AG08396 (cell line): ENCODE measurements around the gene BAK1.

Source experiments
- DNase-seq: peaks from one replicate; pipeline ENCODE4 v3.0.0; 2012; ENCODE audit warnings: low spot score, mixed read lengths

Gene BAK1

DNA sequence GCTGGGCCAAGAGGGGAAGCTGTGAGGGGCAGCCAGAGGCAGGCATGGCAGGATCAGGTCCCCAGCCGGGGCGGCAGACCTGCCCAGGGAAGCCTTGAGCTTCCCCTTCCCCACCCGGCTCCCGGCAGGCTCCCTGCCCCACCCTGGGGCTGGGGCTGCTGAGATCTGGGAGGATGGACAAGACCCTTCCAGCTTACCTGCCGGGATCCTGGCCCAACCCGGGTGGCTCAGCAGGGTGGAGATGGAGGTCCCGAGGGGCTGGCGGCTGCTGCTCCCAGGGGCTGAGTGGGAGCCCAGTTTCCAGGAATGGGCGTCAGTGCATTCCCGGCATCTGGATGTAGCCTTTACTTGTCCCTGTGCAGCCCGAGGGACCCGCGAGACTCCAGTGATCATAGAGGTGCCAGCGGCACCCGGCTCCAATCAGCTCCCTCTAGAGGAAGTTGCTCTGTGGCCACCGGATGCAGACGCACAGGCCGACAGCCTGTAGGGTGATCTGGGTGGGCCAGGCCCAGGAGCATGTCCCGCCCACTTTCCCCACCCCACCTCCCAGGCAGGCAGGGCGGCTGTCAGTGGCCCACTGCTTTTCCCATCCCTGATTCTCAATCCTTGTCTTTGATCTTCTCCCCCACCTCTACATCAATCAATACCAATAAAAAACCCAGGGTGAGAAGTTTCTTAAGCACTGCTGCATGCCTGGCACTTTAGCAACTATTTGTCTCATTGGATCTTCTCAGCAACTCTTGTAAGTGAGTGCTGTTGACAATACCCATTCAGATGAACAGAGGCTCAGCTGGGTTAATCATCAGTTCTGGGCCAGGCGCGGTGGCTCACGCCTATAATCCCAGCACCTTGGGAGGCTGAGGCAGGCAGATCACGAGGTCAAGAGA lies at the start of gene BAK1:
BAK1 (minus strand) TSS at position 449 of the 887 bp plus-strand sequence. CDS start 2,672 bp downstream, outside the sequence.
- peak; percentile 96 for DNase-seq

DNA sequence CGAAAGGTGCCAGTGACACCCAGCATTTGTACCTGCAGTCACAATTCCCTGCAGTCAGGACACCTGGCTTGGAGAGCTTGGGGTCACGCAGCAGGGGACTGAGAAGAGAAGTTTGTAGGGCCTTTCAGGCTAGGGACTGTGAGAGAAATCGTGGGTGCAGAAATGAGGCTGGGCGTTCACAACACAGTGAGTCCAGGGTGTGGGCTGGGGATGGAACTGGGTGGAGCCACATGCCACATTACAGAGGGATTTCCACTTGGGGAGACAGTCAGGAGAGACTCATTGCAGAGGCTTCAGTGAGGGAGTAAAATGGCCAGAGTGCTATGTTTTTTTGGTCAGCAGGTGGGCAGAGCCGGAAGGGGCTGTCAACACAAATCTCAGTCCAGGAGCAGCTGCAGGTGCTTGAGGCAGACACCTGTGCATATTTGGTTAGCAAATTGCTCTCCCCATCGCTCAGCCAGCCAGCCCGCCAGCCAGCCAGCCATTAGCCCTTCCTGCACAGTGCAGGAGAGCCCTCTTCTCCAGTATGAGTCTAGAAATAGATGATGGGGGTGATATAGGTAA lies 48.4 kb upstream of the BAK1 start:
- DNase-seq = no peak

DNA sequence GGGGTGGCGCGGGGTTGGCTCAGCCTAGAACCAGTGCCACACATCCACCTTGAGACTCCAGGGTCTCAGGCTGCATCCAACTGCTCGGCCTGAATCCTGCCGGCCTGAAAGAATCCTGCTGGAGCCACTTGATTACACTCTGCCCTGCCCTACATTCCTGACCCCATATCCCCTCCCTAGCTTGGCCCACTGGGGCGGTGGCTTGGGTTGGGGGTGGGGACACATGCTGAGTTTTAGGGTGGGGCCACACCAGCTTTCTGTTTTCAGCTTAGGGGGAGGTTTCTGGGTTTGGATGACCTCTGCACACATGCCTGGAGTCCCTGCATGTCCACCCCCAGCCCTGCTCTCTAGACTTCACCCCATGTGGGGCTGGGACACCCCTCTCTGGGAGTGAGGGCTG lies 47.8 kb upstream of the BAK1 start:
- no peak for DNase-seq

DNA sequence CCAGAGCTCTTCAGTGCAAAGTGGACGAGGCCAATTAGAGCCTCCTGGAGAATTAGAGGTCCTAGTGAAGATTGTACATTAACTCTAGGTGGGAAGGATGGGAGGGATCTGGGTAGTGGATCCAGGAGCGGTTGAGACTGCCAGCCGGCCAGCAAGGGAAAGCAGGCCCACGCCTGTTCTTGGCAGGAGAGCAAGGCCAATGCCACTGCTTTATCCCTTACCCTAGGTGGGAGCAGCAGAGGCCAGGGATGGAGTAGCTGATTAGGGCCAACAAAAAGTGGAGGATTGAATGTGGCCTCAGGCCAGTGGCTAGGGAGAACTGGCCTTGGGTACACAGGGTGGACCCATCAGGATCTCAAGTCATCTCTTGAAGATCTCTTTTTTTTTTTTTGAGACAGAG lies 44.8 kb upstream of the BAK1 start:
- no peak for DNase-seq

DNA sequence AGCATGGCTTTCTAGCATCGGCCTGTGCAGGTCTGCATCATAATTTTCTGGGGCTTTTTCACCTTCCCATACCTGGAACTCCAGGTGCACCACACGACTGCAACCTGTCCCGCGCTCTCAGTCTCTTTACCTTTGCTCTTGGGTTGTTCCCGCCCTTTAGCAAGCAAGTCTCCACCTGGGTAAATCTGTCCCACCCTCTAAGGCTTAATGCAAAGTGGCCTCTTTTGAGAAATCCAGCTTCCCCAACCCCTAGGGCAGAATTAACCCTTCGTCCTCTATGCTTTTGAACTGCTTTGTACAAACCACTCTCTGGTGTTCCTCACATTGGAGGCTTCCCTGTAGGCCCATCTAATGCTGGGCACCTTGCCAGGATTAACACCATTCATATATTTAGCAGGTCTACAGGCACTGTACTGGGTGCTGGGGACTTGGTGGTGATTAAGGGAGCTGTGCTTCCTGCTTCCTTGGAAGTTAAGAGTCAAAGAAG lies 43.9 kb upstream of the BAK1 start:
- no peak for DNase-seq

DNA sequence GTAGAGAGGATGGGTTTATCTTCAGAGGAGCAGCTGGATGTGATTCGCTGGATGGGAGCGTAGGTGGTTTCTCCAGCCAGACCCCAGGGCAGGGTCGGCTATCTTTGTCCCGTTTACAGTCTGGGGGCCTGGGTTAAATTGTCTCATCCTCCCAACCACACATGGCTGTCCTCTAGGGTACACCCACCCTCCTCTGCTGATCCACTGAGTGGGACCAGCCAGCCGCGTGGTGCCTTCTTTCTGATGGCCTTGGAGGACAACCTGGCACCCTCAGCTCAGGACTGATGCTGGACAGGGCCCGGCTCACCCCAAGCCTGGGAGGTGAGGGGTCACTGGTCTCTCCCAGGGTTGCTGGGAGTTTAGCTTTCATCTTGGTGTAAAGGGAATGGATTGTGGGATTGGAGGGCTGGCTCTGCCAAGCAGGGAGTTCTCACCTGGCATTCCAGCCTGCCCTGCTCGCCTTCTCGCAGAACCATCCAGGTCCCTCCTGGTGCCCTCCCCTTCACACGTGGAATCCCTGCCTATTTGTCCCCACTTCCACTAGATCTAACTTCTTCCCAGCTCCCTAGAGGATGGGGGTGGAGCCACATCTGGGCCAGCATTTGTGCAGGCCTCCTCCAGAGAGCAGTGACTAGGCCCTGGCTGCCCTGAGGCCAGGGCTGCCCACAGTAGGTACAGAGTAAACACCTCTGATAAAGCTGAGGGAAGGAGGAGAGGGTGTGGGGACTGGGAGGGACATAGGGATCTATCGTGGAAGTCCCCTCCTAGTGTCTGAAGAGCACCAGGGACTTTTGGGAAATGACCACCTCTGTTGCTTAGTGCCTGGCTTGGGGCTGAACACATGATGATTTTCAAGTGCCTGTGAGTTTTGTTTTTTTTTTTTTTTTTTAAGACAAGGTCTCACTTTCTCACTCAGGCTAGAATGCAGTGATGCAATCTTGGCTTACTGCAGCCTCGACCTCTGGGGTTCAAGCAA lies 42.7 kb upstream of the BAK1 start:
- peak; percentile 61 for DNase-seq

DNA sequence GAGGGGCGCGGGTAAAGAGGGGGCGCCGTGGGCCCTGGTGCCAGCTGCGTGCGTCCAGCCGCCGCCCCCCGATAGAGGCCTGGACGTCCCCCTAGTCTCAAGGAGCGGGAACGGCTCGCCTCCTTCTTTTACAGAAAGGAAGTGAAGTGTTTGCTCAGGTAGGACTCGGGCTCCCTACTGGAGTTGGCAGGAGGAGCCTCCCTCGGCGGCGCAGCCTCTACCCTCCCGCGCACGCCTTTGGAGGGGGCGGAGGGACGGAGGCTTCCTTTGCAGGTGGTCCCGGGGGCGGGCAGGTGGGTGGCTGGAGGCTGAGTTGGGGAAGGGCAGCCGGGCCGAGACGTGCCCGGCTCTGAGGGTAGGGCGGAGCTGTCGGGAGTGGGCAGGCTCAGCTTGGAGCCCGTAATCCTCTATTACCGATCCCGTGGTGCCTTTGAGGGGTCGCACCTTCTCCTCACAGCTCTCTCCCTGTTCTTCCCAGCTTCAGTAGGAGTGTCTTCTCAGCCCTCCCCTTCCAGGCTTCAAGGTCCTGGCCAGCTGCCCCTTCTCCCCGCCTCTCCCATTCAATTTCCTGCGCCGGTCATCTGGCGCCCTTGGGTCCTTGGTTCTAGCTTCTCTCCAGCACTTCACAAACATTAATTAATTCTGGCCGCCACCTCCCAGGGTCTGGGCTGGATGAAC lies 41.8 kb upstream of the BAK1 start:
- DNase-seq = peak; percentile 45

DNA sequence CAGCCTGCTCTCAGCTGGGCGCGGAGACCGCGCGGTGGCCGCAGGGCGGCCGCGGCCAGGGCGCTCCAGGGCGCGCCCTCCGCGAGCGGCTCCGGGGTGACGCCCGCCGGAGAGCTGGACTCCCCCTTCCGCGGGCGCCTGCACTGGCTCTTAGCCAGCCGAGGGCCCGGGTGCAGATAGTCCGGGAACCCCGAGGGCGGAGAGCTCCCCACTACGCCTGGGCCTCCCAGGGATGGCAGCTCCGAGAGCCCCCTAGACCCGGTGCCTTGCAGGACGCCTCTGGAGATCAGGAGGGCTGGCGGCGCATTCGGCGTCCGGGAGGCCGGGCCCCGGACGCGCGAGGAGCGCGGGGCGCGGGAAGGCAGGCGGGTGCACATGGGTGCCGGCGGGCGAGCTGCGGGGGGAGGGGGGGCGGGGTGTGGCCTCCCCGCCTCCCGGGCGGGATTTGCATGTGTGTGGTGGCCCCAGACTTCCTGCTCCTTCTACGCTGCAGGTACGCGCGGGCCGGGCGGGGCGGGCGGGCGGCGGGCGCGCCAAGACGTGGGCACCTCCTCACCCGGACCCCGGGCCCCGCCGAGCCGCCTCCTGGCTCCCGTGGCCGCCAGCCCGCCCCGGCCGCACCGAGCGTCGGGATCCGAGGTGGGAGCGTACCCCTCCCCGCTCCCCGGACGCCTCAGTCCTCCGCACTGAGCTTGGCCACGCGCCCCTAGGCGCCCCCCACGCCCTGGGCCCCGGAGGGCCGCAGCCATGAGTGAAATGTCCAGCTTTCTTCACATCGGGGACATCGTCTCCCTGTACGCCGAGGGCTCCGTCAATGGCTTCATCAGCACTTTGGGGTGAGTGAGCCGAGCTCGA lies 41.0 kb upstream of the BAK1 start, which contains the start of gene ITPR3:
ITPR3 (plus strand) TSS at position 467 of the 855 bp plus-strand sequence; CDS start at position 748, 281 bp downstream.
- DNase-seq = peak; percentile 83

DNA sequence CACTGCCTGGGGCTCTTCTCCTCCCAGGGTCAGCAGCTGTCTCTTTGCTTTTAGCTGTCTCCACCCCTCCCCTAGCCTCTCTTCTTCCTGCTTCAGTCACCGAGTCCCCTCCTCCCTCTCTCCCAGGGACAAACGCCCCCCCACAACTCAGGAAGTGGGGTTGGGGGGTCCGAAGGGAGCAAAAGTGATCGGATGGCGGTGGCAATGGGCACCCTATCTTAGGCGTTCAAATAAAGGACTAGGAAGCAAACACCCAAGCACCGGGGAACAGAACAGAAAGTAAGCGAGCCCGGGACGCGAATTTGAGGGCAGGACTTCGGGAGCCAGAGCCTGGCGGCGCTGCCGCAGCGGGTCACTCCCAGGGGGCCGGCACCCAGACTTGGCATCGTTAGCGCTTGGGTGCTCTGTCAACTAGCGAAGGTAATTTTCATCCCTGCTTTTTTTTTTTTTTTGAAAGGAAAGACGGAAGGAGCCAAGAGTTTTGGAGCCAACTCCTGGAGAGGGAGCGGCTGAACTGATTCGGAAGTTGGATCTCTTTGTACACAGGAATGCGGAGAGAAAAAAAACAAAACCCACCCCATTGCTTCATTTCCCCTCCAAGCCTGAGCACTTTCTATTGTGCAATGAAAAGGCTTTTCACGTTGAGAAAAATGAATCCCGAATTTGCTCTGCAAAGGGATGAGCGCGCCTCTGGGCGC lies 40.2 kb upstream of the BAK1 start:
- peak; percentile 65 for DNase-seq

DNA sequence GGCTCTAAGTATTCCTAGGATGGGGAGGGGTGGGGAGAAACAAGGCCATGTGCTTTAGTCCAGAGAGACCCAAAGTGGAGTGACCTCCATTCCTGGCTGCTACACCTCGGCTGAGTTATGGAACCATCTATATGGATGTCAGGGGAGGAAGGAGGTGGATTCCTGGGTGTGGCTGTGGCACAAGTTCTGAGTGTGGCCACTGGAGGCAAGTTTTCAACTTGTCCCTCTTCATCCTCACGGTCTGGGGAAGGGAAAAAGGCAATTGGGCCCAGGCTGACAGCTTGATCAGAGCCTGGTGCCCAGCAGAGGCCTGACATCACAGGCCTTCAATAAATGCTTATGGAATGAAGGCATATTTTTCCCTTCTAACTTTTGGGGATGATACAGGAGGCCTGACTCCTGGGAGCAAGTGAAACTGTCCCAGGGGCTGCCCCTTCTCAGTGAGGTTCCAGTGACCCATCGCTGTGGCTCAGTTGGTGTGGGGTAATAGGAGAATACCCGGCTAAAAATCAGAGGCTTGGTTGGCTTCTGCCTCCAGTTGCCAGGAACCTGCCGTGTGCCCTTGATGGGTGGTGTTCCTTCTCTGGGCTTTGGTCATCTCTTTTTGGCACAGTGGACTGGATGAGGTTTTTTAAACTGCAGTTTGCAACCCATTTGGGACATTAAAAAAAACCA lies 39.2 kb upstream of the BAK1 start:
- no peak for DNase-seq

DNA sequence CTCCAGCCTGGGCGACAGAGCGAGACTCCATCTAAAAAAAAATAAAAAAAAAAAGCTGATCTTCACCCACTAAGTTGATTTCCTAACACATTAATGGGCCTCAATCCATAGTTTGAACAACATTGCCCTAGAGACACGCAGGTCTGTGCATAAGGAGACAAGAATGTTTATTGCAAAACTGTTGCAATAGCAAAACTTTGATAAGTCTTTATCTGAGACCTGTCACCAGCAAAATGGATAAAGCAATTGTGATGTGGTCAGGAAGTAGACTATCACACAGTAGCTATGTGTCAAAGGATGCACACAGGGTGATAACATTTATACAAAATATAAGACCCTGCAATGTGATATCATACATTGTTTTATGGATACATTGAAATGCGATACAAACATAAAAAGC lies 36.8 kb upstream of the BAK1 start:
- DNase-seq = no peak

DNA sequence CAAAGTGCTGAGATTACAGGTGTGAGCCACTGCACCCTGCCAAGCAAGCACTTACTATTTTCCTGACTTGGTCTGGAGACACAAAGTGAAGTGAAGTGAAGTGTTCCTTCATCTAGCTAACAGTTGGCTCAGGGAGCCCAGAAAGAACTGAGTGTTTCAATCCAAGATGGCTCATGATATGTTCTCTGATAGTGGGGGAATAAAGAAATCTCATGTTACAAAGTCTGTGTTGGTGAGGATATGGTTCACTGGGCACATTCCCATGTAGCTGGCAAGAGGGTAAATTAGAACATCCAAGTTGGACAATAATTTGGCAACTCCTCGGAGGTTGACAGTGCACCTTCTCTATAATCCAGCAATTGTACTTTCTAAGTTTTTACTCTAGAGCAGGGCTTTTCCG lies 36.0 kb upstream of the BAK1 start:
- no peak for DNase-seq

DNA sequence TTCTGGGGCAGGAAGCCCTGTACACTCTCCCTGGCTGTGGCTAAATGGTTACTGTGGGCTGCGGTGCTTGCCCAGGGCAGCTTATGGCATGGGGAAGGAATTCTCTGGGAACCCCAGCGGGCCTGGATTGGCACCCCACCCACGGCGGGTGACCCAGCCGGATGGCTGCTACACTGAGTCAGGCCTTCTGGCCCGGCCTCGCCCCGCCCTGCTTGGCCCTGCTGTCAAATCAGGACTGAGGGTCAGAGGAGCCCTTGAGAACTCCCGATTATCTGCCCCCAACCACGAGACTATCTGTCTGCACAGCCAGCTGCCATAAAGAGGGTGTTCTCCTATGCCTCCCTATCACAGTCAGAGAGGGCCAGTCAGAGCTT lies 33.7 kb upstream of the BAK1 start:
- peak; percentile 78 for DNase-seq

DNA sequence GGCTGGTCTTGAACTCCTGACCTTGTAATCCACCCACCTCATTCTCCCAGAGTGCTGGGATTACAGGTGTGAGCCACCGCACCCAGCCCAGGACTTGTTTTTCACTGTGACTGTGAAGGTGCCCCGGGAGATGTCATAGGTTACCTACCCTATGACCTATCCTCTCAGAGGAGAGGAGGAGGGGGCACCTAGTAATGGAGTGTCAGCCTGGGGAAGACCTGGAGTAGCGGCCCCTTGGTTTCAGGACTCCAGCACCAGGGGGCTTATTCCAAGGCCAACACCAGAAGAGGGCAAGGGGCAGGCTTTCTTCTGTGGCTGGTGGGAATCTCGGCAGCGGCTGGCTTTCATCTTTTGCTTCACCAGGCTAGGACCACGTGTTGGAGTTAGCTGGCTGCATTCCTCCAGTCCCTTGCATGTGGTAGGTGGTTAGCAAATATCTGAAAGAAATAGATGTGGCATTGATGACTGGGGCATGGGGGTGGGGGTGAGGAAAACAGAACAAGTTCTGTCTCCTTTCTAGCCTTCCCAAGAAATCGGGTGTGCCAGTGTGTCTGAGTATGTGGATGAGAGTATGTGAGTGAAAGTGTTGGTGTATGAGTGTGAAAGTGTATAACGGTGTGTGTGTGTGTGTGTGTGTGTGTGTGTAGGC lies 33.2 kb upstream of the BAK1 start:
- DNase-seq = peak; percentile 53

DNA sequence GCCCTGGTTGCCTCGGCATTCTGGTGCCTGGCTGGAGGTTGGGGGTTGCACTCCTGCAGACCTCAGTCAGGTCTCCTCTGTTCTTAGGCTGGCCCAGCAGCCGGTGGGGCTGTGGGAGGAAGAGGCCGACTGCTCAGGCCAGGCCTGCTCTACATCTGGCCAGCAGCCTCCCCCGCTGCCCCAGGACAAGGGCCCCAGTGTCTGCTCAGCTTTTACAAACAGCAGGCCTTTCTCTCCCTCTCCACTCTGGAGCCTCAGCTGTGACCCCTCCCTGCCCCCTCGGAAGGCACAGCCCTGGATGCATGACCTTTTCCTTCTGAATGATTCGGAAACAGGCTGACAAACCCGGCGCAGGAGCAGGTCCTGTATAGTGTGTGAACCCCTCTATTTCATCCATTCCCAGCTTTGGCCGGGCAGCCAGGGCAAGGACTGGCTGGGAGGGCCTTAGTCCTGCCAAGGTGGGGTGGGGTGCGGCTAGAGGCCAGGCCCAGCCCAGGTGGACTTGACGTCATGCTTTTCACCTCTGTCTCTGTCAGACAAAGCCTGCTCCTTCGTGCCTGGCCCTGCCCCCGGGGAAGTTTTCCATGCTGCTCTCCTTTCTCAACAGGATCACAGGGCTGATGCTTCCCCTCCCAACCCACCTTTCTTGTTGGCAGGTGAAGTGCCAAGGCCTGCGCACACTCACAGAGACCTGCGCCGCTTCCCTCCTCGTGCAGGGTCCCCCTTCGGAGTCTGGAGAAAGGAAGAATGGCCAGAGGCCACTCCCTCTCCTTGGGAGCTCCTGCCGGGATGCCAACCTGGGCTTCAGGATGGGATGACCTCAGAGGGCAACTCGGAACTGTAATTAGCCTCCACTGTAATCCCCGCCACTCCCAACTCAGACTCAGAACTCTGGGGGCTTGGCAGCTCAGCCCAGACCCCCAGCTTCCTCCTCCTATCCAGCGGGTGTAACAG lies 31.0 kb upstream of the BAK1 start:
- DNase-seq = no peak

DNA sequence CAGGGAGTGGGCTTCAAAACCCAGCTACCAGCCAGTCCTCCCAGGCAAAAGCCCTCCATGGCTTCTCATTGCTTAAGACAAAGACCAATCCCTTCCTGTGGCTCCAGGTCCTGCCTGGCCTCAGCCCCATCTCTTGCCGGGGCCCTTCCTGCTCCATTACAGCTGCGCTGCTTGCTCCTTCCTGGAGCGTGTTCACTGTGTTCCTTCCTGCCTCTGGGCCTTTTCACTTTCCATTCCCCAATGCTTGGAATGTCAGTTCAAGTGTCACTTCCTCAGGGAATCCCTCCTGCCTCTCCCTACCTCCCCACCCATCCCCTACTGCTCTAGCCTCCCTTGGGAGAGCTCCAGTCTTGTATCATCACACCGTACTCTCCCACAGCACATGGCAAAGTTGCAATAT lies 30.0 kb upstream of the BAK1 start:
- DNase-seq = no peak

DNA sequence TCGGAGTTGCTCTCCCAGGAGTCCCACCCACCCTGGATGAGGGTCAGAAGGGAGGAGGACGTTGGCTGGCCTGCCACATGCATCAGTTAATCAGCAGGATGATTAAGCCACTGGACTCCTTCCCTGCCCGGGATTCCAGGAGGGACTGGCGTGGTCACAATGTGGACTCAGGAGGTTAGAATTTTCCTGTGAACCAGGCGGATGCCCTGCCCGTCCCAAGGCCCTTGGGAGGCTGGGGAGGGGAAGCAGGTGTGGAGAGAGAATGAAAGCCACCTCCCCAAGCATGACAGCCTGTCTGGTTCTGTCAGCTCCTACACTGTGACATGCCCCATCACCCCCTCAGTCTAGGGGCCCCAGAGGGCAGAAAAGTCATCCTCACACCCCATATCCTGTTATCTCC lies 29.5 kb upstream of the BAK1 start:
- peak; percentile 81 for DNase-seq

DNA sequence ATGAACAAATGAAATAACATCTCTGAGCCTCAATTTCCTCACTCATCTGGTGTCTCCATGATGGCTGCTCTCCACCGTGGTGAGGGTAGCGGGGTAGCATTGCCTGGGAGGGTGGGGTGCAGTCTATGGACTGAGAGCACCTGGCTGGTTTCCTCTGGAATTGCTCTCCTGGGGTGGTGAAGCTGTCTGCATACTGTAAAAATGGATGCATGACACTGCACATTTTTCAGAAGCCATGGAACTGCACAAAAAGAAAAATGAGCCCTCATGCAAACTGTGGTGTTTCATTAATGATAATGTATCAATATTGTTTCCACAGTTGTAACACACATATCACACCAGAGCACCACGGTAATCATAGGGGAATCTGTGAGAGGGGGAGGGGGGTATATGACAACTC lies 28.9 kb upstream of the BAK1 start:
- no peak for DNase-seq
